HG02943 (cell line): ENCODE data around the gene SPINK13.
"Not testable (repeated sequence)": the region's sequence is repeated elsewhere in the genome, so short reads cannot be mapped to it uniquely, and the experiment has no call there.

Source experiments
- ATAC-seq: cut with Tn5 transposase; IDR thresholded peaks from one replicate; pipeline ENCODE4 v1.9.1; 2021; ENCODE audit warnings: mild to moderate bottlenecking, low read depth, moderate library complexity; ENCODE audit not compliant: unreplicated experiment

Gene SPINK13

GRCh38 chr5:148311484-148311883 is 42.9 kb downstream of the SPINK13 start:
- ATAC-seq: no peak

- ATAC-seq: no peak
These were observed 43.6 kb downstream of the SPINK13 start, which contains the start of gene SPINK7 for GRCh38 chr5:148312153-148312552. Gene SPINK7 (plus strand): TSS chr5:148312423. CDS start chr5:148312484, 61 bp downstream.

GRCh38 chr5:148314187-148314586 is 45.6 kb downstream of the SPINK13 start:
- no peak for ATAC-seq

- no peak for ATAC-seq
These were observed 46.1 kb downstream of the SPINK13 start for GRCh38 chr5:148314731-148315130.

GRCh38 chr5:148320011-148320963 is 51.7 kb downstream of the SPINK13 start:
- ATAC-seq: not testable (repeated sequence)

GRCh38 chr5:148333262-148333849 is 64.8 kb downstream of the SPINK13 start:
- no peak for ATAC-seq

- no peak for ATAC-seq
These were observed 66.7 kb downstream of the SPINK13 start, which contains the start of gene SPINK9 for GRCh38 chr5:148335259-148335658. Gene SPINK9 (plus strand): TSS chr5:148335559. CDS start chr5:148335614, 55 bp downstream.
